ENCODE results near the gene JCHAIN. TPM values are rescaled to one million over a fixed set of nuclear protein-coding genes. Genes with fewer than 3 reads are reported as not detected.

JCHAIN gene
- total RNA-seq, 4 donors from 2014 or later: 2.0 to 138 (median 29.0) TPM; not detected in 1

DNA sequence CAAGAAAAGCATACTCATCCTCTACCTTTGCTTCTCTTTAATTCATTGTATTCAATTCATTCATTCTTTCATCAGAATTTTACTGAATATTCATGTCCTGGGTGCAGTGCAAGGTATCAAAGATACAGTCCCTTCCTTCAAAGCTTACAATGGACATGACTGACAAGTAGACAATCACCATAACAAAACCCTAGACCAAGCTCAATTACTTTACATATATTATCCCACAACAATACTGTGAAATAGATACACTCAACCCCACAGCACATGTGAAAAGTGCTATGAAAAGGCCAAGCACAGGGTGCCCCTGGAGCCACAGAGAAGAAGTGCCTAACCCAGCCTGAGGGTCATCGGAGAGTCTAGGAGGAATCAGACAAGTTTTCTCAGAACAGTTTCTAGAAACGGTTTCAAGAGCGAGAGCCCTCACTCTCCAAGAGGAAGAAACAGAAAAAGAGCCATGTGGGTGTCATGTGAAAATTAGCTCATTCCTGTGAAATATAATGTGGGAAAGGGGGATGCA is 58.9 kb downstream of the JCHAIN start:
- no peak overlapping the region for H3K4me3 ChIP-seq
- no peaks in the 10 kb centered on the region for H3K36me3 ChIP-seq
- 79 to 100% methylated on average over 3 of the region's 3 CpGs for WGBS, 2 donors
- TF ChIP-seq POLR2A (IDR thresholded peaks at IDR 0.05) (no peak), CTCF (IDR thresholded peaks at IDR 0.05) (no peak)
- intact Hi-C loops (cut with DNase I): no loop called here
- no peak for DNase-seq
- no peak overlapping the region for H3K27ac ChIP-seq
- peaks cover 0 to 2% (median 0%) of the 10 kb centered on the region in 4 donors for H3K27me3 ChIP-seq
- no peaks in the 10 kb centered on the region for H3K9me3 ChIP-seq
- H3K4me1 ChIP-seq: no peaks in the 10 kb centered on the region

DNA sequence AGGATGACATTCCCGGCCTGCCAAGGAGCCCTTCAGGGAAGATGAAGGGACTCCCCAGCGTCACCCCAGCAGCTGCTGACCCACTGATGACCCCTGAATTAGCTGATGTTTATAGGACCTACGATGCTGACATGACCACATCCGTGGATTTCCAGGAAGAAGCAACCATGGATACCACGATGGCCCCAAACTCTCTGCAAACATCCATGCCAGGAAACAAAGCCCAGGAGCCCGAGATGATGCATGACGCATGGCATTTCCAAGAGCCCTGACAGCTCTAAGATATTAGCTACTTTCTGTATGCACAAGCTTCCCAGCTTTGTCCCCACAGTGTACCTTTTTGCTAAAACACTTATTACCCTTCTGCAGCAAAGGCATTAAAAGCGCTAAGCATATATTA is 59.8 kb downstream of the JCHAIN start:
- DNase-seq: no peak
- no peak overlapping the region for H3K27ac ChIP-seq
- no peak overlapping the region for H3K4me3 ChIP-seq
- H3K9me3 ChIP-seq: no peaks in the 10 kb centered on the region
- intact Hi-C loops (cut with DNase I): no loop called here
- 62 to 74% methylated on average over 7 to 8 of the region's 8 CpGs for WGBS, 2 donors
- H3K36me3 ChIP-seq: no peaks in the 10 kb centered on the region
- peaks cover 0 to 2% (median 0%) of the 10 kb centered on the region in 4 donors for H3K27me3 ChIP-seq
- H3K4me1 ChIP-seq: no peaks in the 10 kb centered on the region
- TF ChIP-seq CTCF (IDR thresholded peaks at IDR 0.05): no peak
- no peak for TF ChIP-seq POLR2A (IDR thresholded peaks at IDR 0.05)

Small RNA genes lying within 50 kb of the gene (small RNA-seq; reads per million reads assigned to genes)
- gene RNU6-520P (0 reads per million in 4 donors), gene RNU6-784P (0 to 0.45 (median 0.24) reads per million in 4 donors)

Other genes starting within 250 kb of the JCHAIN start
- not detected for gene MUC7, start 194.3 kb downstream of the JCHAIN start, total RNA-seq
- 1 to 10 TPM in 1 of 4 donors, under 1 TPM in 1, not detected in 2; 0.79 to 1.2 TPM for gene AMTN, start 147.9 kb downstream of the JCHAIN start, total RNA-seq
- gene AMBN, start 74.3 kb downstream of the JCHAIN start, total RNA-seq: not detected
- gene ENAM, start 37.8 kb downstream of the JCHAIN start, total RNA-seq: not detected
- gene UTP3, start 22.0 kb upstream of the JCHAIN start, total RNA-seq: 10 to 100 TPM; 16.0 to 29.8 (median 24.4) TPM
- gene RUFY3, start 55.5 kb upstream of the JCHAIN start, total RNA-seq: 10 to 100 TPM; 30.4 to 63.9 (median 42.4) TPM
- gene GRSF1, start 173.4 kb upstream of the JCHAIN start, total RNA-seq: 10 to 100 TPM; 33.4 to 59.5 (median 54.0) TPM
- gene MOB1B, start 235.9 kb upstream of the JCHAIN start, total RNA-seq: 10 to 100 TPM in 3 of 4 donors, 1 to 10 TPM in 1; 8.3 to 17.9 (median 11.6) TPM

Measured in esophagus squamous epithelium (tissue), 5 donors.